Endodermal cell (in vitro differentiated cells): ENCODE results near the gene FOXM1. TPM values are rescaled to one million over a fixed set of nuclear protein-coding genes. Genes with fewer than 3 reads are reported as not detected.

Experiments
- DNase-seq: peaks from one replicate; pipeline ENCODE4 v3.0.0-alpha.2; 2017
- H3K27ac ChIP-seq: 2 replicates; pipeline ENCODE4 v1.5.1; 2013; ENCODE audit warnings: mild to moderate bottlenecking, low read depth, low read length, moderate library complexity
- H3K27me3 ChIP-seq: 2 replicates; pipeline ENCODE4 v1.6.1; 2013; ENCODE audit warnings: mild to moderate bottlenecking, low read length, moderate library complexity; ENCODE audit not compliant: insufficient read depth, control insufficient read depth, poor library complexity, severe bottlenecking
- H3K36me3 ChIP-seq: 2 replicates; pipeline ENCODE4 v1.7.0; 2013; ENCODE audit warnings: mild to moderate bottlenecking, low read length, moderate library complexity; ENCODE audit not compliant: control insufficient read depth, insufficient read depth
- H3K4me1 ChIP-seq: one replicate; pipeline ENCODE4 v1.7.0; 2013; ENCODE audit warnings: low read length; ENCODE audit not compliant: control insufficient read depth, insufficient read depth
- H3K4me3 ChIP-seq: 2 replicates; pipeline ENCODE4 v1.5.1; 2013; ENCODE audit warnings: mild to moderate bottlenecking, low read length, moderate library complexity
- H3K9ac ChIP-seq: 2 replicates; pipeline ENCODE4 v1.6.1; 2013; ENCODE audit warnings: mild to moderate bottlenecking, low read length, moderate library complexity; ENCODE audit not compliant: poor library complexity, severe bottlenecking; ENCODE audit errors: extremely low read depth
- H3K9me3 ChIP-seq: 2 replicates; pipeline ENCODE4 v1.6.1; 2013; ENCODE audit warnings: mild to moderate bottlenecking, low read length, moderate library complexity; ENCODE audit not compliant: control insufficient read depth
- H3K27ac Mint-ChIP-seq: 2 replicates; pipeline ENCODE4 v1.8.0; 2020; ENCODE audit warnings: mixed read lengths
- H3K27me3 Mint-ChIP-seq: 2 replicates; pipeline ENCODE4 v1.8.0; 2021; ENCODE audit warnings: mild to moderate bottlenecking, mixed read lengths; ENCODE audit not compliant: insufficient read depth
- H3K36me3 Mint-ChIP-seq: 2 replicates; pipeline ENCODE4 v1.8.0; 2020; ENCODE audit warnings: low read depth, mixed read lengths
- H3K4me1 Mint-ChIP-seq: 2 replicates; pipeline ENCODE4 v1.8.0; 2020; ENCODE audit warnings: mixed read lengths
- H3K4me3 Mint-ChIP-seq: 2 replicates; pipeline ENCODE4 v1.8.0; 2020; ENCODE audit warnings: mild to moderate bottlenecking, moderate library complexity, mixed read lengths
- H3K9me3 Mint-ChIP-seq: 2 replicates; pipeline ENCODE4 v1.8.0; 2020; ENCODE audit warnings: mild to moderate bottlenecking, mixed read lengths
- CTCF ChIP-seq: fragments of 200-600 bp; sonication (generic); conservative IDR thresholded peaks from 2 replicates; pipeline ENCODE4 v1.5.0; 2021; ENCODE audit warnings: antibody characterized with exemption, mild to moderate bottlenecking
- WGBS, 2 experiments: methylation state at CpG; one replicate each; pipeline versions ENCODE4 v1.1.5 to v1.1.7; 2013; ENCODE audit warnings: missing lambda C conversion rate in 2 of 2, mixed read lengths in 1 of 2; ENCODE audit not compliant: insufficient coverage in 1 of 2, insufficient read length in 1 of 2; 5-methylcytosine and 5-hydroxymethylcytosine counted together
- total RNA-seq, 2 donors: library from RNA; stranded (reverse); fragmentation: NEBNext Ultra II Directional in 1 of 2; extraction: Animal tissue kit (Norgen Biotek cat#: 25700) in 1 of 2; gene quantifications; 2 replicates in 1 of 2; 3 replicates in 1 of 2; pipeline ENCODE4 v1.2.1, GENCODE V29; 2021

FOXM1 gene
- total RNA-seq, 2 donors from 2014 or later: 93.9 to 147 TPM

- no peak for TF ChIP-seq CTCF
- H3K4me1 Mint-ChIP-seq: peaks cover 7% of the 10 kb centered on the region
- Histone ChIP-seq H3K27me3 (no peaks in the 10 kb centered on the region), H3K4me3 (no peak overlapping the region), H3K9me3 (no peaks in the 10 kb centered on the region), H3K27ac (no peak overlapping the region), H3K36me3 (peaks cover 22% of the 10 kb centered on the region), H3K4me1 (no peaks in the 10 kb centered on the region), H3K9ac (no peak overlapping the region)
- no peak for DNase-seq
- H3K27me3 Mint-ChIP-seq: peaks cover 10% of the 10 kb centered on the region
- no peak overlapping the region for H3K4me3 Mint-ChIP-seq
- H3K27ac Mint-ChIP-seq: peak overlapping the region; percentile 16
- no peaks in the 10 kb centered on the region for H3K9me3 Mint-ChIP-seq
- WGBS, 2 experiments: 87 to 92% methylated on average over 13 to 25 of the region's 25 CpGs
- peaks cover 21% of the 10 kb centered on the region for H3K36me3 Mint-ChIP-seq
Measured at GRCh38 chr12:2854669-2855453, 22.1 kb downstream of the FOXM1 start.

- Mint-ChIP-seq H3K4me1 (peaks cover 8% of the 10 kb centered on the region), H3K9me3 (no peaks in the 10 kb centered on the region), H3K36me3 (peaks cover 10% of the 10 kb centered on the region), H3K4me3 (no peak overlapping the region), H3K27me3 (peaks cover 10% of the 10 kb centered on the region), H3K27ac (peak overlapping the region; percentile 41)
- H3K9ac ChIP-seq: no peak overlapping the region
- WGBS, 2 experiments: 15 to 19% methylated on average over 7 to 10 of the region's 11 CpGs
- peak; percentile 99 for DNase-seq
- H3K4me1 ChIP-seq: no peaks in the 10 kb centered on the region
- H3K36me3 ChIP-seq: peaks cover 10% of the 10 kb centered on the region
- H3K9me3 ChIP-seq: no peaks in the 10 kb centered on the region
- H3K4me3 ChIP-seq: no peak overlapping the region
- no peak overlapping the region for H3K27ac ChIP-seq
- H3K27me3 ChIP-seq: no peaks in the 10 kb centered on the region
- peak; percentile 100 for TF ChIP-seq CTCF
Measured at GRCh38 chr12:2853626-2854025, 23.3 kb downstream of the FOXM1 start.

GRCh38 chr12:2851931-2852330 is 25.0 kb downstream of the FOXM1 start:
- H3K4me3 ChIP-seq: no peak overlapping the region

More at GRCh38 chr12:2851931-2852330, 25.0 kb downstream of the FOXM1 start:
- Histone ChIP-seq H3K36me3 (no peaks in the 10 kb centered on the region), H3K9ac (no peak overlapping the region), H3K27me3 (no peaks in the 10 kb centered on the region), H3K27ac (no peak overlapping the region), H3K4me1 (no peaks in the 10 kb centered on the region), H3K9me3 (no peaks in the 10 kb centered on the region)
- no peaks in the 10 kb centered on the region for H3K36me3 Mint-ChIP-seq
- H3K27me3 Mint-ChIP-seq: peaks cover 15% of the 10 kb centered on the region
- peaks cover 5% of the 10 kb centered on the region for H3K4me1 Mint-ChIP-seq
- no peaks in the 10 kb centered on the region for H3K9me3 Mint-ChIP-seq
- H3K4me3 Mint-ChIP-seq: no peak overlapping the region
- H3K27ac Mint-ChIP-seq: no peak overlapping the region
- TF ChIP-seq CTCF: no peak
- WGBS, 2 experiments: 100% methylated on average over 3 of the region's 3 CpGs; no CpG with 5 or more reads in 1 of the 2 experiments
- DNase-seq: no peak
